BJ (cell line): Measurements from ENCODE around the gene GSG1L. TPM values are rescaled to one million over a fixed set of nuclear protein-coding genes. Genes with fewer than 3 reads are reported as not detected.

Source experiments
- CTCF ChIA-PET: fragments of 350-600 bp; formaldehyde crosslinking; extraction: SDS; loops from one replicate; lab custom pipeline; 2021; ENCODE audit warnings: antibody characterized with exemption, inconsistent platforms; lab: Yijun Ruan, JAX
- POLR2A ChIA-PET: fragments of 300-600 bp; sonication (Branson Sonifier 250); formaldehyde crosslinking; extraction: SDS; loops from one replicate; lab custom pipeline; 2021; ENCODE audit warnings: antibody characterized with exemption; lab: Charles Lee
- DNase-seq: peaks from one replicate; pipeline ENCODE4 v3.0.0-alpha.2; 2011; ENCODE audit warnings: low read depth
- H3K27me3 ChIP-seq: 2 replicates; pipeline ENCODE4 v1.6.0; 2011; ENCODE audit warnings: low read length; ENCODE audit not compliant: control insufficient read depth, insufficient read depth
- H3K36me3 ChIP-seq: 2 replicates; pipeline ENCODE4 v1.5.1; 2011; ENCODE audit warnings: low read length; ENCODE audit not compliant: control insufficient read depth, insufficient read depth
- H3K4me3 ChIP-seq: 2 replicates; pipeline ENCODE4 v1.5.1; 2011; ENCODE audit warnings: low read depth, mild to moderate bottlenecking, control low read depth, low read length
- CTCF ChIP-seq: IDR thresholded peaks from 2 replicates; pipeline ENCODE4 v1.5.1; 2011; ENCODE audit warnings: low read depth, mild to moderate bottlenecking, control low read depth, inconsistent platforms, low read length, moderate library complexity; ENCODE audit not compliant: insufficient read depth
- polyA plus RNA-seq: library from polyadenylated mRNA; depleted of rRNA; stranded (reverse); fragments of >200 nt; gene quantifications from 2 replicates; pipeline ENCODE4 v1.2.3, GENCODE V29; 2011

Gene GSG1L
- polyA plus RNA-seq, 1 experiment: not detected

- H3K36me3 ChIP-seq: no peaks in the 10 kb centered on the region
- ChIA-PET POLR2A (no interaction called here), CTCF (no interaction called here)
- no peak for TF ChIP-seq CTCF
- H3K27me3 ChIP-seq: no peaks in the 10 kb centered on the region; the same call in none of the 2 replicates
- no peak overlapping the region for H3K4me3 ChIP-seq
- no peak for DNase-seq
Observed at GRCh38 chr16:27906883-27907282, 156.6 kb downstream of the GSG1L start.

- H3K27me3 ChIP-seq: no peaks in the 10 kb centered on the region; the same call in none of the 2 replicates
- no peak for TF ChIP-seq CTCF
- H3K4me3 ChIP-seq: no peak overlapping the region
- H3K36me3 ChIP-seq: no peaks in the 10 kb centered on the region
- CTCF ChIA-PET: no interaction called here
- no peak for DNase-seq
- POLR2A ChIA-PET: interaction anchor here (0.6 kb wide), 1 partner anchor 14 kb away, joined by 10 read pairs; no protein-coding TSS in a partner anchor
Observed at GRCh38 chr16:27903046-27903655, 160.4 kb downstream of the GSG1L start.

GRCh38 chr16:27902551-27902950, 161.0 kb downstream of the GSG1L start:
- H3K36me3 ChIP-seq: no peaks in the 10 kb centered on the region

GRCh38 chr16:27901956-27902355, 161.6 kb downstream of the GSG1L start:
- H3K27me3 ChIP-seq: peaks cover 3% of the 10 kb centered on the region
- TF ChIP-seq CTCF: no peak
- POLR2A ChIA-PET: no interaction called here
- DNase-seq: no peak
- H3K36me3 ChIP-seq: no peaks in the 10 kb centered on the region
- CTCF ChIA-PET: no interaction called here
- H3K4me3 ChIP-seq: no peak overlapping the region

More at GRCh38 chr16:27902551-27902950, 161.0 kb downstream of the GSG1L start:
- TF ChIP-seq CTCF: no peak
- DNase-seq: no peak
- no peak overlapping the region for H3K4me3 ChIP-seq
- H3K27me3 ChIP-seq: peaks cover 2% of the 10 kb centered on the region
- ChIA-PET POLR2A (no interaction called here), CTCF (no interaction called here)

GRCh38 chr16:27899736-27900135, 163.8 kb downstream of the GSG1L start:
- CTCF ChIA-PET: no interaction called here
- no peak for TF ChIP-seq CTCF
- Histone ChIP-seq H3K27me3 (peaks cover 3% of the 10 kb centered on the region), H3K4me3 (no peak overlapping the region), H3K36me3 (no peaks in the 10 kb centered on the region)
- POLR2A ChIA-PET: no interaction called here
- no peak for DNase-seq
